Measurements from ENCODE around the gene KCNAB1.
"Not testable (repeated sequence)": the region's sequence is repeated elsewhere in the genome, so short reads cannot be mapped to it uniquely, and the experiment has no call there.

The KCNAB1 gene

GRCh38 chr3:156188757-156189156 lies 68.4 kb downstream of the KCNAB1 start:
- Histone ChIP-seq H3K4me3 (ENCODE audit: low read length) (no peak overlapping the region), H3K9me3 (replicated peaks; ENCODE audit: insufficient read depth, low read length) (no peaks in the 10 kb centered on the region), H4K20me1 (ENCODE audit: insufficient read depth, low read length) (no peaks in the 10 kb centered on the region), H3K4me1 (ENCODE audit: low read length) (no peaks in the 10 kb centered on the region), H3K9ac (ENCODE audit: low read length) (no peak overlapping the region), H3K27ac (ENCODE audit: low read length) (no peak overlapping the region), H3K36me3 (replicated peaks; ENCODE audit: insufficient read depth, low read length) (no peaks in the 10 kb centered on the region), H3K79me2 (ENCODE audit: low read length) (no peaks in the 10 kb centered on the region), H3K27me3 (replicated peaks; ENCODE audit: insufficient read depth, low read length) (no peaks in the 10 kb centered on the region), H3K9me2 (replicated peaks; ENCODE audit: insufficient read depth, low read length) (no peaks in the 10 kb centered on the region), H3F3A (ENCODE audit: insufficient read depth, low read length) (no peaks in the 10 kb centered on the region), H2AFZ (ENCODE audit: low read length) (no peak overlapping the region), H3K4me2 (ENCODE audit: low read depth, low read length) (no peak overlapping the region)
- no peak for DNase-seq
- TF ChIP-seq EZH2 (optimal IDR thresholded peaks at IDR 0.05; ENCODE audit: low read depth, low read length) (no peak), EZH2phosphoT487 (IDR thresholded peaks at IDR 0.05; ENCODE audit: low read length) (no peak), CTCF (IDR thresholded peaks at IDR 0.05; ENCODE audit: low read length) (no peak)

GRCh38 chr3:156189927-156190326 lies 69.5 kb downstream of the KCNAB1 start:
- Histone ChIP-seq H3K4me3 (ENCODE audit: low read length) (no peak overlapping the region), H4K20me1 (ENCODE audit: insufficient read depth, low read length) (no peaks in the 10 kb centered on the region), H3K79me2 (ENCODE audit: low read length) (no peaks in the 10 kb centered on the region), H3K4me1 (ENCODE audit: low read length) (no peaks in the 10 kb centered on the region), H3K27me3 (replicated peaks; ENCODE audit: insufficient read depth, low read length) (no peaks in the 10 kb centered on the region), H3K9me2 (replicated peaks; ENCODE audit: insufficient read depth, low read length) (no peaks in the 10 kb centered on the region), H3K4me2 (ENCODE audit: low read depth, low read length) (no peak overlapping the region), H3F3A (ENCODE audit: insufficient read depth, low read length) (no peaks in the 10 kb centered on the region), H3K9ac (ENCODE audit: low read length) (no peak overlapping the region), H2AFZ (ENCODE audit: low read length) (no peak overlapping the region), H3K36me3 (replicated peaks; ENCODE audit: insufficient read depth, low read length) (no peaks in the 10 kb centered on the region), H3K27ac (ENCODE audit: low read length) (no peak overlapping the region), H3K9me3 (replicated peaks; ENCODE audit: insufficient read depth, low read length) (no peaks in the 10 kb centered on the region)
- TF ChIP-seq EZH2phosphoT487 (IDR thresholded peaks at IDR 0.05; ENCODE audit: low read length) (no peak), CTCF (IDR thresholded peaks at IDR 0.05; ENCODE audit: low read length) (no peak), EZH2 (optimal IDR thresholded peaks at IDR 0.05; ENCODE audit: low read depth, low read length) (no peak)
- DNase-seq, result no peak

GRCh38 chr3:156194945-156195344 lies 74.6 kb downstream of the KCNAB1 start:
- H2AFZ ChIP-seq (ENCODE audit: low read length); H4K20me1 ChIP-seq (ENCODE audit: insufficient read depth, low read length); H3K27me3 ChIP-seq (replicated peaks; ENCODE audit: insufficient read depth, low read length); H3K4me1 ChIP-seq (ENCODE audit: low read length); H3K9me3 ChIP-seq (replicated peaks; ENCODE audit: insufficient read depth, low read length); H3K4me3 ChIP-seq (ENCODE audit: low read length); H3K9ac ChIP-seq (ENCODE audit: low read length); H3F3A ChIP-seq (ENCODE audit: insufficient read depth, low read length); H3K4me2 ChIP-seq (ENCODE audit: low read depth, low read length); H3K27ac ChIP-seq (ENCODE audit: low read length); H3K79me2 ChIP-seq (ENCODE audit: low read length); DNase-seq; H3K9me2 ChIP-seq (replicated peaks; ENCODE audit: insufficient read depth, low read length); H3K36me3 ChIP-seq (replicated peaks; ENCODE audit: insufficient read depth, low read length): not testable (repeated sequence)

- not testable (repeated sequence) for DNase-seq; H3K4me1 ChIP-seq (ENCODE audit: low read length); H3K79me2 ChIP-seq (ENCODE audit: low read length); H2AFZ ChIP-seq (ENCODE audit: low read length); H3K9me2 ChIP-seq (replicated peaks; ENCODE audit: insufficient read depth, low read length); H4K20me1 ChIP-seq (ENCODE audit: insufficient read depth, low read length); H3F3A ChIP-seq (ENCODE audit: insufficient read depth, low read length); H3K27me3 ChIP-seq (replicated peaks; ENCODE audit: insufficient read depth, low read length); H3K9me3 ChIP-seq (replicated peaks; ENCODE audit: insufficient read depth, low read length); H3K27ac ChIP-seq (ENCODE audit: low read length); H3K9ac ChIP-seq (ENCODE audit: low read length); H3K4me2 ChIP-seq (ENCODE audit: low read depth, low read length); H3K36me3 ChIP-seq (replicated peaks; ENCODE audit: insufficient read depth, low read length); H3K4me3 ChIP-seq (ENCODE audit: low read length)
These were observed 76.8 kb downstream of the KCNAB1 start for GRCh38 chr3:156197152-156197551.
